A673 (cell line): ENCODE data around the gene IFNLR1. TPM values are rescaled to one million over a fixed set of nuclear protein-coding genes. Genes with fewer than 3 reads are reported as not detected.

Source experiments
- BruUV-seq: library from RNA; stranded (reverse); fragments of 400-500 nt; replicated peaks from 2 replicates; lab custom pipeline; 2021; lab: Mats Ljungman, UMichigan
- CTCF ChIA-PET: fragments of 300-600 bp; sonication (Branson Sonifier 250); formaldehyde crosslinking; loops from one replicate; lab custom pipeline; 2022; ENCODE audit warnings: antibody characterized with exemption; lab: Charles Lee
- POLR2A ChIA-PET: fragments of 300-600 bp; sonication (Branson Sonifier 250); formaldehyde crosslinking; loops from one replicate; lab custom pipeline; 2022; ENCODE audit warnings: antibody characterized with exemption; ENCODE audit not compliant: low non-redundant PET; lab: Charles Lee
- DNase-seq: peaks from one replicate; pipeline ENCODE4 v3.0.0-alpha.2; 2015; ENCODE audit warnings: low spot score
- H3K27ac ChIP-seq: fragments of 200-600 bp; sonication (generic); 2 replicates; pipeline ENCODE4 v1.5.1; 2016; ENCODE audit warnings: mixed run types, low read depth, mild to moderate bottlenecking, mixed read lengths, antibody characterized with exemption, low read length; ENCODE audit not compliant: poor library complexity, severe bottlenecking
- H3K27me3 ChIP-seq: fragments of 200-600 bp; sonication (generic); replicated peaks from 2 replicates; pipeline ENCODE4 v1.6.1; 2017; ENCODE audit warnings: mixed run types, low read depth, mild to moderate bottlenecking, mixed read lengths, antibody characterized with exemption, low read length; ENCODE audit not compliant: insufficient read depth, poor library complexity
- H3K36me3 ChIP-seq: fragments of 200-600 bp; sonication (generic); 2 replicates; pipeline ENCODE4 v1.6.1; 2016; ENCODE audit warnings: mixed run types, mild to moderate bottlenecking, mixed read lengths, antibody characterized with exemption, low read length; ENCODE audit not compliant: insufficient read depth, poor library complexity, severe bottlenecking
- H3K4me1 ChIP-seq: fragments of 200-600 bp; sonication (generic); 2 replicates; pipeline ENCODE4 v1.6.1; 2017; ENCODE audit warnings: mixed run types, mild to moderate bottlenecking, mixed read lengths, antibody characterized with exemption, low read length; ENCODE audit not compliant: insufficient read depth, poor library complexity, severe bottlenecking
- H3K4me3 ChIP-seq: fragments of 200-600 bp; sonication (generic); 2 replicates; pipeline ENCODE4 v1.5.1; 2016; ENCODE audit warnings: low read depth, mixed run types, mild to moderate bottlenecking, mixed read lengths, low read length; ENCODE audit not compliant: poor library complexity, severe bottlenecking
- H3K9me3 ChIP-seq: fragments of 200-600 bp; sonication (generic); 2 replicates; pipeline ENCODE4 v1.6.1; 2016; ENCODE audit warnings: mixed run types, low read depth, mild to moderate bottlenecking, mixed read lengths, antibody characterized with exemption, low read length; ENCODE audit not compliant: poor library complexity, severe bottlenecking
- EZH2 ChIP-seq: fragments of 200-600 bp; sonication (generic); IDR thresholded peaks from 2 replicates; pipeline ENCODE4 v1.6.1; 2017; ENCODE audit warnings: borderline replicate concordance, low read depth, mild to moderate bottlenecking, mixed read lengths, antibody characterized with exemption, low read length; ENCODE audit not compliant: poor library complexity, severe bottlenecking
- intact Hi-C: fragments of 100-400 bp; cut with micrococcal nuclease; formaldehyde crosslinking; loops from one replicate; pipeline ENCODE4 v1.10.0; 2022; ENCODE audit not compliant: unreplicated experiment
- total RNA-seq: library from RNA; stranded (reverse); gene quantifications from 2 replicates; pipeline ENCODE4 v1.2.3, GENCODE V29; 2021
- TF ChIP-seq, protein P1 (sequence below): fragments of 300-800, 200-600 bp; sonication (generic); conservative IDR thresholded peaks from 2 replicates; pipeline ENCODE4 v1.5.1; 2017; ENCODE audit warnings: low read depth, mild to moderate bottlenecking, antibody characterized with exemption, low read length, moderate library complexity, mixed read lengths

The IFNLR1 gene
- total RNA-seq, 1 experiment from 2014 or later: 2.0 TPM

DNA sequence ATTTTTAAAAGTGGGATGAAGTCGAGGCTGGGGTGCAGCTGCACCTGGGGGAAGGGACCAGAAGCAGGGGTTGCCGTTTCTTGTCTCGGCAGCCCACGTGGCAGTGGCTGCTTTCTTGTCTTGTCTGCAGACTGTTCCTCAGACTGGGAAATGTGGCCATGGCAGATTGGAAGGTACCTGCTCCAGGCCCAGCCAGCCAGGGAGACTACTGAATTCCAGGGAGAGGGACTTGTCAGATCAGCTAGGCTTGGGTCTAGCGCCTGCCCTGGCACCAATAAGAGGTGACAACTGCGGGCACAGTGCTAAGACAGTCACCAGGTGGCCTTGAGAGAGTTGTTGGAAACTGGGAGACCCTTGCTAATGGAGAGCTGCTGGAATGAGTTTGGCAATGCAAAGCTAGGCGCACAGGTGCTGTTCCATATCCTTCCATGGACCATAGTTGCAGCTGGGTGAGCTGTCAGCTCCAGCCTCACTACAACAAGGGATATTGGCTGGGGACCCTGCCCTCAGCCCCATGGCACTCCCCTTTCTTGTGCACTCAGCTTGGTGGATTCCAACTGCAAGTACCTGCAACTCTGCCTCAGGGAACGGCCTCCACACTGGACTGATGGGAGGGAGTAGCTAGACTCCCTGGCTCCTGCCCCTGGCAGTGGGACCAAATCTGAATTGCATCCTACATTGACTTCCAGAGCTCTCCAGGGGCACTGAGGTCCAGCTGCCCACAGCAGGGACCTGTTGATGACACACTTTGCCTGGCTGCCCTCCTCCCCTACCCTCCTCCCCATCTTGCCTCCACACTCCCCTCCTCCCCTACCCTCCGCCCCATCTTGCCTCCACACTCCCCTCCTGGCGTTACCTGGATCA is 34.2 kb downstream of the IFNLR1 start:
- peaks cover 4% of the 10 kb centered on the region for H3K4me1 ChIP-seq
- no peaks in the 10 kb centered on the region for H3K36me3 ChIP-seq
- no peaks in the 10 kb centered on the region for H3K27me3 ChIP-seq
- ChIA-PET POLR2A (no interaction called here), CTCF (interaction anchor here (1.8 kb wide), 1 partner anchor 239 kb away, joined by 5 read pairs; no protein-coding TSS in a partner anchor)
- H3K27ac ChIP-seq: no peak overlapping the region
- TF ChIP-seq, protein P1, sequence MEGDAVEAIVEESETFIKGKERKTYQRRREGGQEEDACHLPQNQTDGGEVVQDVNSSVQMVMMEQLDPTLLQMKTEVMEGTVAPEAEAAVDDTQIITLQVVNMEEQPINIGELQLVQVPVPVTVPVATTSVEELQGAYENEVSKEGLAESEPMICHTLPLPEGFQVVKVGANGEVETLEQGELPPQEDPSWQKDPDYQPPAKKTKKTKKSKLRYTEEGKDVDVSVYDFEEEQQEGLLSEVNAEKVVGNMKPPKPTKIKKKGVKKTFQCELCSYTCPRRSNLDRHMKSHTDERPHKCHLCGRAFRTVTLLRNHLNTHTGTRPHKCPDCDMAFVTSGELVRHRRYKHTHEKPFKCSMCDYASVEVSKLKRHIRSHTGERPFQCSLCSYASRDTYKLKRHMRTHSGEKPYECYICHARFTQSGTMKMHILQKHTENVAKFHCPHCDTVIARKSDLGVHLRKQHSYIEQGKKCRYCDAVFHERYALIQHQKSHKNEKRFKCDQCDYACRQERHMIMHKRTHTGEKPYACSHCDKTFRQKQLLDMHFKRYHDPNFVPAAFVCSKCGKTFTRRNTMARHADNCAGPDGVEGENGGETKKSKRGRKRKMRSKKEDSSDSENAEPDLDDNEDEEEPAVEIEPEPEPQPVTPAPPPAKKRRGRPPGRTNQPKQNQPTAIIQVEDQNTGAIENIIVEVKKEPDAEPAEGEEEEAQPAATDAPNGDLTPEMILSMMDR: no peak
- TF ChIP-seq EZH2: no peak
- intact Hi-C loops: no loop called here
- no TSS peak for BruUV-seq
- no peak for DNase-seq
- no peaks in the 10 kb centered on the region for H3K9me3 ChIP-seq
- no peak overlapping the region for H3K4me3 ChIP-seq

DNA sequence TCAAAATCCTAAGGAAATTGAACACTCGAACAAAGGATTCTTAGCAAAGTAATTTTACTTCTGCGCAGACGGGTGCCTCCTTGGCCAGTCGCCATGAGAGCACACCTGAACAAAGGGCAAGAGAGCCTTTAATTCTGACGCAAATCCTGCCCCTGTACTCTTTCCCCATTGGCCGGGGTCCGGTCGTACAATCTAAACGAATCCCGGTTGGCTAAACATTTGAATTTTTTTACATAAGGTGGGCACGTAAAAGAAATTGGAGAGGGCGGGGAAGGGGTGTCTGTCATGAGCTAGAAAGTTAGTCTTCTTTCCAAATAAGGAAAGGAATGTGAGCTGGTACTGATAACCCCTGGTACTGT is 35.9 kb downstream of the IFNLR1 start:
- TF ChIP-seq, protein P1: no peak
- TF ChIP-seq EZH2: no peak
- no peak overlapping the region for H3K4me3 ChIP-seq
- BruUV-seq: no TSS peak
- CTCF ChIA-PET: no interaction called here
- peaks cover 4% of the 10 kb centered on the region for H3K4me1 ChIP-seq
- intact Hi-C loops: no loop called here
- POLR2A ChIA-PET: no interaction called here
- no peaks in the 10 kb centered on the region for H3K36me3 ChIP-seq
- no peaks in the 10 kb centered on the region for H3K27me3 ChIP-seq
- no peak for DNase-seq
- H3K27ac ChIP-seq: no peak overlapping the region
- H3K9me3 ChIP-seq: no peaks in the 10 kb centered on the region

DNA sequence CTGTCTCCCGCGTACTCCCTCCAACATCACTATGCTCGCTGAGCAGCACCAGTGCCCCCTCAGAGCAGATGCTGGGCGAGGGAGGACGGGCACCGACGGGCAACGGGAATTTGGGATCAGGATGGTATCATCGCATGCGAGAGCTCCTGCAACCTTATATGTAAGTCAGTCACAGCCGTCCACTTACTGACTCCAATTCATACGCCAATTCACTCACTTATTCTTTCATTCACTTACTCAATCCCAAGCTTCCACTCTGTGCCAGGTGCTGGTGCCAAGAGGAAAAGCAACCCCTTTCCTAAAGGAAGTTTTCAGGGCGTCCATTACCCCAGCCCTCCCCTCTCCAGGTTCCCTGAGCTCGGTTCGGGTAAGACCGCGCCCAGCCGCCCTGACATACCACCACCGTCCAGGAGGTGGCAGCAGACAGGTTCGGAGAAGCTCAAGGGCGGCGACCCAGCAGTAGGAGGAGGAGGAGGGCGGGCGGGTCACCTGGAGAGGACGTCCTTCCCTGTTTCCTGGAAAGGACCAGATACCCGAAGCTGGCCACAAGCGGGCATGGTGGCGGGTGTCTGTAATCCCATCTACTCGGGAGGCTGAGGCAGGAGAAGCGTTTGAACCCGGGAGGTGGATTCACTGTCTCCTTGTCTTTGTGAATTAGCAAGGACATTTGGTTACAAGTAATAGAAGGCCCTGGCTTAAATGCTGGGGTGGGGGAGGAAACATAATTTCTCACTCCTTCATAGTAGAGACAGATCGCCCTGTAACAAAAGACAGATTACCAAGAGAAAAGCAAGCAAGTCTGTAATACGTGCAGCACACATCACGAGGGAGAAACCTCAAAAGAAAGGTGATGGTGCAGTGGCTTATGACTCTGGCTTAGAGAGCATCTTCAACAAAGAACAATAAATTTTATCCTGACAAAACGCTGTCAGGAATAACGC is 36.6 kb downstream of the IFNLR1 start:
- no peak for TF ChIP-seq EZH2
- TF ChIP-seq, protein P1: peak; percentile 93
- Histone ChIP-seq H3K4me1 (peaks cover 4% of the 10 kb centered on the region), H3K9me3 (no peaks in the 10 kb centered on the region), H3K27ac (no peak overlapping the region), H3K27me3 (no peaks in the 10 kb centered on the region), H3K36me3 (no peaks in the 10 kb centered on the region), H3K4me3 (peak overlapping the region; percentile 16)
- POLR2A ChIA-PET: interaction anchor here (0.5 to 0.7 kb wide), 3 partner anchors 14 to 269 kb away, joined by 6 to 13 read pairs (median 6); no protein-coding TSS in a partner anchor
- CTCF ChIA-PET: interaction anchor here (0.5 to 2.0 kb wide), 21 partner anchors 10 to 1849 kb away, joined by 3 to 45 read pairs (median 4); no protein-coding TSS in a partner anchor
- no TSS peak for BruUV-seq
- peak; percentile 83 for DNase-seq
- intact Hi-C loops: loop anchor here (1.0 kb wide), 1 partner anchor 241 kb away; no protein-coding TSS in a partner anchor
